ENCODE measurements around the gene ZSWIM5.

GRCh38 chr1:45116820-45117219 is 89.6 kb downstream of the ZSWIM5 start:
- TF ChIP-seq POLR2AphosphoS5 (IDR thresholded peaks at IDR 0.05), result no peak
- TF ChIP-seq CTCF (IDR thresholded peaks at IDR 0.05), result no peak
- no peak for TF ChIP-seq EP300 (IDR thresholded peaks at IDR 0.05; ENCODE audit: low read depth)

Data from transverse colon (tissue), 4 donors.